Small intestine (tissue), 7 donors: ENCODE results near the gene ENPP7. TPM values are rescaled to one million over a fixed set of nuclear protein-coding genes. Genes with fewer than 3 reads are reported as not detected.

Experiments
- DNase-seq, 2 donors: peaks; one replicate each; pipeline versions ENCODE4 v3.0.0 to v3.0.0-alpha.2; 2013
- FAIRE-seq: peaks from 2 replicates; lab custom pipeline; 2012; peaks lifted over from hg19 to GRCh38; lab: Jason Lieb, UNC
- H3K27ac ChIP-seq, 3 donors: one replicate each; pipeline ENCODE4 v1.5.1; 2013; ENCODE audit warnings: low read length in 2 of 3, mild to moderate bottlenecking in 2 of 3, control low read depth in 1 of 3, inconsistent platforms in 1 of 3, low read depth in 1 of 3, moderate library complexity in 1 of 3
- H3K27me3 ChIP-seq, 3 donors: one replicate each; pipeline ENCODE4 v1.6.1; 2013; ENCODE audit warnings: low read length in 3 of 3, inconsistent platforms in 1 of 3; ENCODE audit not compliant: control insufficient read depth in 3 of 3, insufficient read depth in 3 of 3
- H3K36me3 ChIP-seq, 3 donors: one replicate each; pipeline ENCODE4 v1.6.1; 2013; ENCODE audit warnings: low read length in 3 of 3, inconsistent platforms in 1 of 3, low read depth in 1 of 3, mild to moderate bottlenecking in 1 of 3, moderate library complexity in 1 of 3; ENCODE audit not compliant: control insufficient read depth in 3 of 3, insufficient read depth in 2 of 3
- H3K4me1 ChIP-seq, 3 donors: one replicate each; pipeline ENCODE4 v1.6.1; 2013; ENCODE audit warnings: low read length in 2 of 3, inconsistent platforms in 1 of 3, low read depth in 1 of 3, mild to moderate bottlenecking in 1 of 3, moderate library complexity in 1 of 3; ENCODE audit not compliant: control insufficient read depth in 3 of 3, insufficient read depth in 2 of 3
- H3K4me3 ChIP-seq, 3 donors: one replicate each; pipeline ENCODE4 v1.5.1; 2013; ENCODE audit warnings: low read length in 3 of 3, control low read depth in 1 of 3, inconsistent platforms in 1 of 3, low read depth in 1 of 3, mild to moderate bottlenecking in 1 of 3, moderate library complexity in 1 of 3
- H3K9me3 ChIP-seq, 2 donors: one replicate each; pipeline ENCODE4 v1.6.1; 2013; ENCODE audit warnings: low read depth in 1 of 2, low read length in 1 of 2; ENCODE audit not compliant: control insufficient read depth in 2 of 2, insufficient read depth in 1 of 2
- whole genome bisulfite sequencing, 3 donors: extraction: QIAGEN DNeasy Blood & Tissue Kit; methylation state at CpG; one replicate each; pipeline ENCODE4 v1.1.7; 2013; 5-methylcytosine and 5-hydroxymethylcytosine counted together
- polyA plus RNA-seq, 4 donors: library from polyadenylated mRNA; stranded (reverse) in 3 of 4; unstranded in 1 of 4; fragments of 200-250 nt in 3 of 4; fragments of 120-200 nt in 1 of 4; gene quantifications; one replicate each; pipeline versions ENCODE4 v1.2.1 to v1.2.3, GENCODE V29; 2013
- donor health status: healthy with polysubstance abuse.
- donor health status: control.
- donor health status: control.
- donor health status: Bipolar disorder and iron deficiency.
- donor health status: healthy.

The ENPP7 gene
- polyA plus RNA-seq, 4 donors, result 15.3 to 197 (median 116) TPM

DNA sequence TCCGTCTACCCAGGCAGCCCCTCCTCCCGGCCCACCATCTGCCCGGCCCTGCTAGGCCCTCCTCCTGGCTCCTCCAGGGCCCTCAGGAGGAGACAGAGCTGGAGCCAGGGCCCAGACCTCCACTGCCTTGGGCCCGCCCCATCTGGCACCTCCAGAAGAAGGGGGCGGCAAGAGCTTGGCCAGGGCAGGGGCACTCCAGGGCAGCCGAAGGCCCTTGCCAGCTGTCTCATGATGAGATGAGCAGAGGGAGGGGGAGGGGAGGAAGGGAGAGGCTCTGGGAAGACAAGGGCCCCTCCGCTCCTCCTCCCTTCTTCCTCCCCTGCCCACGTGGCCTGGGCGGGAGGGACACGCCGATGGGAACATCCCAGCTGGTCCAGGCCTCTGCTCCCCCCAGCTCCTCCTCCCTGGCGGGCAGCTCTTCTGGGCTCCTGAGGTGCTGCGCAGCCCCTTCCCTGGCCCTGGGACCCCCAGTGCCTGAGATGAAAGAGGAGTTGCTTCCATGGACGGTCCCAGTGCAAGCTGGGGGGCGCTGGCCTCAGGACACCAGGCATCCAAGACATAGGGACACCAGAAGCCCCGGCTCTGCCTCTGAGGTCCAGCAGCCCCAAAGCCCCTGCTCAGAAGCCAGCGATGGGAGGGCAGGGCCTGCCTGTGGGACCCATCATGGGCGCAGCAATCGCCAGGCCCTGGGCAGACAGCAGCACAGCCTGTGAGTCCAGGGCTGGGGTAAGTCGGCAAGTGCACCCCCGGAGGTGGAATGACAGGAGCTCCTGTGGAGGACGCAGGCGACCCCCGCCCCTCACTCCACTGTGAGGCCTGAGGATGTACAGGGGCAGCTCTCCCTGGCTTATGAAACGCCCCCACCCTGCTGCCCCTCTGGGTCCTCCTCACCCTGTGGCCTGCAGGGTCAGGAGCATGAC lies 23.6 kb upstream of the ENPP7 start:
- no peak overlapping the region for H3K4me3 ChIP-seq
- FAIRE-seq (no peak), DNase-seq (no peak)
- no peak overlapping the region for H3K27ac ChIP-seq
- no peaks in the 10 kb centered on the region for H3K27me3 ChIP-seq
- H3K9me3 ChIP-seq, result peaks cover 0 to 9% of the 10 kb centered on the region in 2 donors
- WGBS, 3 donors, result 56 to 68% (median 66%) methylated on average over 19 to 25 of the region's 25 CpGs
- H3K4me1 ChIP-seq, result peaks cover 0 to 4% (median 0%) of the 10 kb centered on the region in 3 donors
- peaks cover 0 to 6% (median 0%) of the 10 kb centered on the region in 3 donors for H3K36me3 ChIP-seq

DNA sequence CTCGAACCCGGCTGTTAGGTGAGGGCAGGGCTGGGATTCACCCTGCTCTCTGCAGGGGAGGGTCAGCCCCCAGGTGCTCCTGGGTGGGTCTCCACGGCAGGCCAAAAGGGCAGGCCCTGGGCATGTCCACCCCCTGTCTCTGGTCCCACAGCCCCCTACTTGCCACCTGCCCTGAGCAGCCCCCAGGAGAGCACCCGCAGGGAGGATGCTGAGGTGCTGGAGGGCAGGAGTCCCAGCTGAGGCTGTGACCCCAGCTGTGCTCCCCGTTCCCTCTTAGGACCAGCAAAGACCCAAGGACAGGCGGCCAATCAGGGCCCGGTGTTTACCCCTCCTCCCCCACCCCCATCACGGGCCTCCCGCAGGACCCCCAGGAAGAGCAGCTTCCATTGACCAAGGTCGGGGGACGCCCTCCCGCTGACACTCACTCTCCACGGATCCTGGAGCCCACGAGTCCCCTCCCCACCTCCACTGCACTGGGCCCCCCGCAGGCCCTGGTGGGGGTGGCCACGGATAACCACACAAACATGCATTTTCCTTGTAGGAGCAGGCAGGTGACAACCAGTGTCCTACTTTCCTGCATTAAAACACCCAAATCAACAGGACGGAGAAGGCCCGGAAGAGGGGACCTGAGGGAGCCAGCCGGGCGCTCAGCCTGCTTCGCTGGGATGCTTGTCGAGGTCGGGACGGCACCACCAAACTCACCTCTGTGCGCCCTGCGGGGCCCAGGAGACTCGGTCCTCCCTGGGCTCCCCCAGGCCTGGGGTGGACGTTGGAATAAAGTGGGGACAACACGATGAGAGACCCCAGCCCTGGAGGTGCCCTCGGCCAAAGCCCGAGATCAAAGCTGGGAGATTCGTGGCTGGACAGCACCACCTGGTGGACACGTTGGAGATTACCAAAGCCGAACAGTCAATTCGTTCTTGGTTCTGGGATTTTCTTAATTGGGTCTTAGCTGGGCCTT lies 22.5 kb upstream of the ENPP7 start:
- WGBS, 3 donors, result 21 to 34% (median 29%) methylated on average over 31 to 35 of the region's 35 CpGs
- Histone ChIP-seq H3K4me3 (no peak overlapping the region), H3K9me3 (peaks cover 0 to 11% of the 10 kb centered on the region in 2 donors), H3K4me1 (peaks cover 0 to 9% (median 0%) of the 10 kb centered on the region in 3 donors), H3K27ac (no peak overlapping the region), H3K27me3 (no peaks in the 10 kb centered on the region), H3K36me3 (peaks cover 0 to 6% (median 0%) of the 10 kb centered on the region in 3 donors)
- FAIRE-seq, result no peak
- DNase-seq, result peak; percentile 48 to 73

GRCh38 chr17:79711715-79712305 lies 18.9 kb upstream of the ENPP7 start:
- Histone ChIP-seq H3K27ac (no peak overlapping the region), H3K27me3 (peaks cover 0 to 6% (median 0%) of the 10 kb centered on the region in 3 donors), H3K4me3 (no peak overlapping the region), H3K9me3 (peaks cover 0 to 11% of the 10 kb centered on the region in 2 donors), H3K4me1 (peaks cover 0 to 45% (median 0%) of the 10 kb centered on the region in 3 donors), H3K36me3 (peaks cover 0 to 6% (median 0%) of the 10 kb centered on the region in 3 donors)
- FAIRE-seq (no peak), DNase-seq (peak in 1 of 2 donors; percentile 69)
- WGBS, 3 donors, result 43 to 74% (median 56%) methylated on average over 20 of the region's 20 CpGs

- DNase-seq (no peak), FAIRE-seq (no peak)
- H3K27me3 ChIP-seq, result peaks cover 0 to 6% (median 0%) of the 10 kb centered on the region in 3 donors
- H3K4me3 ChIP-seq, result no peak overlapping the region
- peaks cover 0 to 11% of the 10 kb centered on the region in 2 donors for H3K9me3 ChIP-seq
- H3K4me1 ChIP-seq, result peaks cover 0 to 56% (median 0%) of the 10 kb centered on the region in 3 donors
- 49 to 80% (median 62%) methylated on average over 14 of the region's 14 CpGs for whole genome bisulfite sequencing, 3 donors
- H3K27ac ChIP-seq, result peak overlapping the region in 1 of 3 donors; percentile 96
- peaks cover 0 to 6% (median 0%) of the 10 kb centered on the region in 3 donors for H3K36me3 ChIP-seq
These were observed 17.4 kb upstream of the ENPP7 start for GRCh38 chr17:79713391-79713790.

DNA sequence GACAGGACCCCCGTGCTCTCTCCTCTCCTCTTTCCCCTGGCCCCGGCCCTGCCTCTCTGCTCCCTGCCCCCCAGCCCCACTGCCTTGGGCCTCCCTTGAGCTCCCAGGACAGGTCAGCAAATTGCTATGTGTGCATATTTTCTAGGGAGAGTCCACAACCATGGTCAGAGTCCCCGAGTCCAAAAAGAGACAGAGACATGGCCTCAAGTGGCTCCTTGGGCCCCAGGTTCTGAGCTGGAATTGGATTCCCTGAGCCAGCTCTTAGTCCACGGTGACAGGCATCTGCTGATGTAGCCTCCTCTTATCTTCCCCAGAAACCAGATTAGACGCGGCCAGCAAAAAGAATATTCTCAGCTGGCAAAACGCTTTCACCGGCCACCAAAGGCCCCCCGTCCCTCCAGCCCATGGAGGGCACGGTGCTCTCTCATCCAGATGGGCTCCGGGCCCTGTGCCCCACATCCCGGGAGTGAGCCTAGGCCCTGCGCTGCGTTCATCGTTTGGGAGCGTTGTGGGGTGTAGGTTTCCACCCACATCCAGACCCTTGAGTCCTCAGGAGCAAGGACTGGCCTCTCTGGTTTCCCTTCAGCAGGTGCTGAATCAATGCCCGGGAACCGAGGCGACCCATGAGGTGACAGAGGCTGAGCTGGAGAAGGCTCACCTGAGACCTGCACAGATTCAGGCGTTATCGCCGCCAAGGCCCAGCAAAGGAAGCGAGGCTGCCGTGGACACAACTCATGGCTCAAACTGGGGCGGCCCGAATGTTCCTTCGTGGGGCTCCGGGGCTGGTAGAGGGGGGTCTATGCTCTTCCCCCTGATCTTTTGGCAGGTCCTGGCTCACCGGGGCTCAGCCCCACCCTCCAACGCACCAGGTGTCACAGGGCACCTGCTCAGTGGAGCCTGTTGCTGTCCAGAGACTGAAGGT lies 16.3 kb upstream of the ENPP7 start:
- H3K4me1 ChIP-seq, result peaks cover 0 to 54% (median 0%) of the 10 kb centered on the region in 3 donors
- H3K27ac ChIP-seq, result peak overlapping the region in 2 of 3 donors; percentile 69 to 96
- WGBS, 3 donors, result 45 to 80% (median 68%) methylated on average over 30 of the region's 30 CpGs
- peaks cover 0 to 11% of the 10 kb centered on the region in 2 donors for H3K9me3 ChIP-seq
- peaks cover 0 to 6% (median 0%) of the 10 kb centered on the region in 3 donors for H3K36me3 ChIP-seq
- FAIRE-seq (no peak), DNase-seq (peak; percentile 72 to 80)
- H3K27me3 ChIP-seq, result peaks cover 0 to 6% (median 0%) of the 10 kb centered on the region in 3 donors
- no peak overlapping the region for H3K4me3 ChIP-seq

DNA sequence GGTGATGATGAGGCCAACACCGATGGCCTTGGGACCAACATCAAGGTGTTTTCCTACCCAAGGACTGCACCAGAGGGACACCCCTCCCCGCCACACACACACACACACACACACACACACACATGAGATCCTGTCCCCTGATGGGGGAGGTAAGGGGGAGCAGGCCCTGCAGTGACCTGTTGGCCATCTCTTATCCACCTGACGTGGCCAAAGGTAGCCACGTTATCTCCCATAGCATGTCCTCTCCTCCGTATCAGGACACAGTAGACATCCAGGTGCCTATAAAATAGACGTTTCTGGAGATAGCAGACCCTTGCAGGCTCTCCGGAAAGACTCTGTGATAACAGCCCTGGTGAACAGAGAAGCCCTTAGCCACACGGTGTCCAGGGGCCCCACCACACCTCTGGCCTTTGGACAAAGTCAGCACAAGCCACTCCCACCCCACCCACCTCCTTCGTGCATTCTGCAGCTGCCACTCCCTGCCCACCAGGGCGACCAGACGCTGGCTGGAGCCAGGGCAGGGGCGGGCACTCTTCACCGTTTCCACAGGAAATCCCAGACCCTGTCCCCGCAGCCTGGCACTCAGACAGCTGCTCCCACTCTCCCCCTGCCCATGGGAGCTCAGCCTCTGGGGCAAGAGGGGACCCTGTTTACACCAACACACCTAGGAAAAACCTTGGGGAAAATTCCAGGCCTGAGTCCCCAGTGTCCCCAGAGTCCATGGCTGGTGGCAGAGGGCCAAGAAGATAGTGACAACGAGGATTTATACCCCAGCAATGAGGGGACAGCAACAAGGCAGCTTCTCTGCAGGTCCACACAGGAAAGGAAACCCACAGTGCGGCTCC lies 15.4 kb upstream of the ENPP7 start:
- peak; percentile 90 to 93 for DNase-seq
- Histone ChIP-seq H3K27ac (peak overlapping the region in 2 of 3 donors; percentile 88 to 96), H3K4me1 (peaks cover 0 to 63% (median 5%) of the 10 kb centered on the region in 3 donors), H3K36me3 (peaks cover 0 to 6% (median 0%) of the 10 kb centered on the region in 3 donors), H3K9me3 (peaks cover 0 to 11% of the 10 kb centered on the region in 2 donors), H3K27me3 (peaks cover 0 to 6% (median 0%) of the 10 kb centered on the region in 3 donors), H3K4me3 (no peak overlapping the region)
- FAIRE-seq, result no peak
- 13 to 37% (median 25%) methylated on average over 14 to 16 of the region's 16 CpGs for WGBS, 3 donors
